Measurements from ENCODE around the gene MCF2L2.
"Not testable (repeated sequence)": the region's sequence is repeated elsewhere in the genome, so short reads cannot be mapped to it uniquely, and the experiment has no call there.

MCF2L2 gene

GRCh38 chr3:183394150-183394549, 34.3 kb downstream of the MCF2L2 start:
- DNase-seq: no peak

- DNase-seq: no peak
Measured at GRCh38 chr3:183393625-183394024, 34.8 kb downstream of the MCF2L2 start.

- DNase-seq: no peak
Measured at GRCh38 chr3:183392186-183393034, 36.0 kb downstream of the MCF2L2 start.

- DNase-seq: no peak
Measured at GRCh38 chr3:183391460-183391859, 37.0 kb downstream of the MCF2L2 start.

- DNase-seq: no peak
Measured at GRCh38 chr3:183390844-183391243, 37.6 kb downstream of the MCF2L2 start.

- DNase-seq: no peak
Measured at GRCh38 chr3:183388213-183388895, 40.1 kb downstream of the MCF2L2 start.

GRCh38 chr3:183387797-183388196, 40.6 kb downstream of the MCF2L2 start:
- no peak for DNase-seq

- no peak for DNase-seq
Measured at GRCh38 chr3:183386651-183387050, 41.8 kb downstream of the MCF2L2 start.

GRCh38 chr3:183385698-183386613, 42.5 kb downstream of the MCF2L2 start:
- DNase-seq: peak; percentile 70

- DNase-seq: no peak
Measured at GRCh38 chr3:183381673-183382072, 46.7 kb downstream of the MCF2L2 start.

GRCh38 chr3:183381179-183381578, 47.2 kb downstream of the MCF2L2 start:
- DNase-seq: no peak

GRCh38 chr3:183378951-183379350, 49.5 kb downstream of the MCF2L2 start:
- no peak for DNase-seq

GRCh38 chr3:183378545-183378944, 49.9 kb downstream of the MCF2L2 start:
- DNase-seq: no peak

- no peak for DNase-seq
Measured at GRCh38 chr3:183378008-183378407, 50.4 kb downstream of the MCF2L2 start.

GRCh38 chr3:183377307-183377959, 51.0 kb downstream of the MCF2L2 start:
- no peak for DNase-seq

- DNase-seq: no peak
Measured at GRCh38 chr3:183375787-183376186, 52.6 kb downstream of the MCF2L2 start.

- DNase-seq: no peak
Measured at GRCh38 chr3:183375337-183375736, 53.1 kb downstream of the MCF2L2 start.

GRCh38 chr3:183372911-183373310, 55.5 kb downstream of the MCF2L2 start:
- no peak for DNase-seq

GRCh38 chr3:183371600-183371968, 56.8 kb downstream of the MCF2L2 start:
- not testable (repeated sequence) for DNase-seq

- DNase-seq: no peak
Measured at GRCh38 chr3:183370391-183370790, 58.0 kb downstream of the MCF2L2 start.

- DNase-seq: no peak
Measured at GRCh38 chr3:183369627-183370026, 58.8 kb downstream of the MCF2L2 start.

GRCh38 chr3:183369117-183369516, 59.3 kb downstream of the MCF2L2 start:
- no peak for DNase-seq

Data from NCI-H1694 (cell line).